Neural cell (in vitro differentiated cells): ENCODE measurements around the gene PDE6A. TPM values are rescaled to one million over a fixed set of nuclear protein-coding genes. Genes with fewer than 3 reads are reported as not detected.

Experiments
- H2AFZ ChIP-seq: fragments of 200-600, 300-800 bp; sonication (generic), shearing (Covaris generic); 2 replicates; pipeline ENCODE4 v1.6.0; 2014; ENCODE audit warnings: low read depth, mild to moderate bottlenecking, antibody characterized with exemption, low read length, moderate library complexity
- H3F3A ChIP-seq: fragments of 200-600 bp; shearing (Covaris generic); 2 replicates; pipeline ENCODE4 v1.6.1; 2016; ENCODE audit warnings: mild to moderate bottlenecking, moderate library complexity, mixed read lengths, antibody characterized with exemption, low read length; ENCODE audit not compliant: insufficient read depth, poor library complexity, severe bottlenecking
- H3K27ac ChIP-seq: fragments of 200-600, 300-800 bp; sonication (generic), shearing (Covaris generic); 2 replicates; pipeline ENCODE4 v1.5.1; 2014; ENCODE audit warnings: mild to moderate bottlenecking, low read length, moderate library complexity
- H3K27me3 ChIP-seq: fragments of 300-800, 200-600 bp; sonication (generic), shearing (Covaris generic); 2 replicates; pipeline ENCODE4 v1.6.0; 2014; ENCODE audit warnings: mild to moderate bottlenecking, low read depth, low read length, moderate library complexity; ENCODE audit not compliant: insufficient read depth
- H3K36me3 ChIP-seq: fragments of 300-800, 200-600 bp; sonication (generic), shearing (Covaris generic); 2 replicates; pipeline ENCODE4 v1.5.1; 2014; ENCODE audit warnings: mild to moderate bottlenecking, antibody characterized with exemption, low read length, moderate library complexity; ENCODE audit not compliant: insufficient read depth
- H3K4me2 ChIP-seq: fragments of 300-800, 200-600 bp; sonication (generic), shearing (Covaris generic); 2 replicates; pipeline ENCODE4 v1.6.0; 2014; ENCODE audit warnings: mild to moderate bottlenecking, low read length
- H3K4me3 ChIP-seq: fragments of 300-800, 200-600 bp; sonication (generic), shearing (Covaris generic); 2 replicates; pipeline ENCODE4 v1.5.1; 2014; ENCODE audit warnings: mild to moderate bottlenecking, low read length, moderate library complexity
- H3K79me2 ChIP-seq: fragments of 200-600 bp; shearing (Covaris generic); replicated peaks from 2 replicates; pipeline ENCODE4 v1.6.0; 2014; ENCODE audit warnings: mild to moderate bottlenecking, low read length, moderate library complexity; ENCODE audit not compliant: insufficient read depth
- H3K9ac ChIP-seq: fragments of 300-800, 200-600 bp; sonication (generic), shearing (Covaris generic); 2 replicates; pipeline ENCODE4 v1.6.1; 2016; ENCODE audit warnings: mild to moderate bottlenecking, low read length, mixed read lengths
- H3K9me2 ChIP-seq: fragments of 200-600 bp; shearing (Covaris generic); 2 replicates; pipeline ENCODE4 v1.6.1; 2016; ENCODE audit warnings: mild to moderate bottlenecking, low read length, mixed read lengths; ENCODE audit not compliant: insufficient read depth
- H3K9me3 ChIP-seq: fragments of 200-600, 300-800 bp; sonication (generic), shearing (Covaris generic); 2 replicates; pipeline ENCODE4 v1.6.1; 2016; ENCODE audit warnings: mild to moderate bottlenecking, mixed run types, low read length, moderate library complexity, mixed read lengths
- H4K20me1 ChIP-seq: fragments of 200-600 bp; shearing (Covaris generic); 2 replicates; pipeline ENCODE4 v1.6.1; 2016; ENCODE audit warnings: mild to moderate bottlenecking, mixed run types; ENCODE audit not compliant: insufficient read depth
- EP300 ChIP-seq: fragments of 450-650 bp; conservative IDR thresholded peaks from 2 replicates; pipeline ENCODE4 v1.6.1; 2014; ENCODE audit warnings: antibody characterized with exemption, mild to moderate bottlenecking, moderate library complexity; ENCODE audit not compliant: poor library complexity, severe bottlenecking
- EZH2 ChIP-seq: fragments of 200-600, 300-800 bp; shearing (Covaris generic), sonication (generic); IDR thresholded peaks from 2 replicates; pipeline ENCODE4 v1.6.1; 2014; ENCODE audit warnings: antibody characterized with exemption, low read length, borderline replicate concordance, mild to moderate bottlenecking; ENCODE audit not compliant: insufficient read depth, poor library complexity, severe bottlenecking
- MXI1 ChIP-seq: fragments of 450-650 bp; conservative IDR thresholded peaks from 2 replicates; pipeline ENCODE4 v1.6.1; 2014; ENCODE audit warnings: antibody characterized with exemption, mild to moderate bottlenecking; ENCODE audit not compliant: poor library complexity, severe bottlenecking
- POLR2AphosphoS5 ChIP-seq: IDR thresholded peaks from 2 replicates; pipeline ENCODE4 v1.6.1; 2012
- RAD21 ChIP-seq: fragments of 450-650 bp; conservative IDR thresholded peaks from 2 replicates; pipeline ENCODE4 v1.6.1; 2014; ENCODE audit warnings: antibody characterized with exemption, mild to moderate bottlenecking, moderate library complexity
- SMC3 ChIP-seq: fragments of 450-650 bp; conservative IDR thresholded peaks from 2 replicates; pipeline ENCODE4 v1.6.1; 2014; ENCODE audit warnings: antibody characterized with exemption, mild to moderate bottlenecking, moderate library complexity; ENCODE audit not compliant: poor library complexity
- TAF1 ChIP-seq: IDR thresholded peaks from 2 replicates; pipeline ENCODE4 v1.6.1; 2012; ENCODE audit warnings: low read depth
- polyA plus RNA-seq: library from polyadenylated mRNA; depleted of rRNA; stranded (reverse); fragments of >200 nt; gene quantifications from 2 replicates; pipeline ENCODE4 v1.2.3, GENCODE V29; 2014
- TF ChIP-seq, protein P1 (sequence below): fragments of 450-650 bp; IDR thresholded peaks from 2 replicates; pipeline ENCODE4 v1.5.1; 2014; ENCODE audit warnings: antibody characterized with exemption, mild to moderate bottlenecking, moderate library complexity; ENCODE audit not compliant: poor library complexity, severe bottlenecking
- TF ChIP-seq, protein P2 (sequence below): IDR thresholded peaks from 2 replicates; pipeline ENCODE4 v1.6.1; 2012; ENCODE audit warnings: borderline replicate concordance

Gene PDE6A
- polyA plus RNA-seq, 1 donor from 2014 or later: not detected

DNA sequence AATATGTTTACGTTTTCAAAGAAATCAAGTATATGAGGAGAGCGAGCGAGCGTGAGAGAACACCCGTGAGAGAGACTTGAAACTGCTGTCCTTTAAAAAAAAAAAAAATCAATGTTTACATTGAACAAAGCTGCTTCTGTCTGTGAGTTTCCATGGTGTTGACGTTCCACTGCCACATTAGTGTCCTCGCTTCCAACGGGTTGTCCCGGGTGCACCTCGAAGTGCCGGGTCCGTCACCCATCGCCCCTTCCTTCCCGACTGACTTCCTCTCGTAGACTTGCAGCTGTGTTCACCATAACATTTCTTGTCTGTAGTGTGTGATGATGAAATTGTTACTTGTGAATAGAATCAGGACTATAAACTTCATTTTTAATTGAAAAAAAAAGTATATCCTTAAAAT is 97.0 kb downstream of the PDE6A start:
- Histone ChIP-seq H3K9me3 (no peaks in the 10 kb centered on the region), H3K36me3 (no peaks in the 10 kb centered on the region), H3K4me3 (no peak overlapping the region), H3K79me2 (no peaks in the 10 kb centered on the region), H2AFZ (no peak overlapping the region), H3F3A (no peaks in the 10 kb centered on the region), H4K20me1 (no peaks in the 10 kb centered on the region), H3K9me2 (no peaks in the 10 kb centered on the region), H3K27me3 (no peaks in the 10 kb centered on the region), H3K27ac (no peak overlapping the region), H3K9ac (no peak overlapping the region), H3K4me2 (no peak overlapping the region)
- TF ChIP-seq EP300: no peak
- TF ChIP-seq EZH2: no peak
- TF ChIP-seq, protein P1, sequence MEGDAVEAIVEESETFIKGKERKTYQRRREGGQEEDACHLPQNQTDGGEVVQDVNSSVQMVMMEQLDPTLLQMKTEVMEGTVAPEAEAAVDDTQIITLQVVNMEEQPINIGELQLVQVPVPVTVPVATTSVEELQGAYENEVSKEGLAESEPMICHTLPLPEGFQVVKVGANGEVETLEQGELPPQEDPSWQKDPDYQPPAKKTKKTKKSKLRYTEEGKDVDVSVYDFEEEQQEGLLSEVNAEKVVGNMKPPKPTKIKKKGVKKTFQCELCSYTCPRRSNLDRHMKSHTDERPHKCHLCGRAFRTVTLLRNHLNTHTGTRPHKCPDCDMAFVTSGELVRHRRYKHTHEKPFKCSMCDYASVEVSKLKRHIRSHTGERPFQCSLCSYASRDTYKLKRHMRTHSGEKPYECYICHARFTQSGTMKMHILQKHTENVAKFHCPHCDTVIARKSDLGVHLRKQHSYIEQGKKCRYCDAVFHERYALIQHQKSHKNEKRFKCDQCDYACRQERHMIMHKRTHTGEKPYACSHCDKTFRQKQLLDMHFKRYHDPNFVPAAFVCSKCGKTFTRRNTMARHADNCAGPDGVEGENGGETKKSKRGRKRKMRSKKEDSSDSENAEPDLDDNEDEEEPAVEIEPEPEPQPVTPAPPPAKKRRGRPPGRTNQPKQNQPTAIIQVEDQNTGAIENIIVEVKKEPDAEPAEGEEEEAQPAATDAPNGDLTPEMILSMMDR: no peak
- TF ChIP-seq MXI1: no peak

DNA sequence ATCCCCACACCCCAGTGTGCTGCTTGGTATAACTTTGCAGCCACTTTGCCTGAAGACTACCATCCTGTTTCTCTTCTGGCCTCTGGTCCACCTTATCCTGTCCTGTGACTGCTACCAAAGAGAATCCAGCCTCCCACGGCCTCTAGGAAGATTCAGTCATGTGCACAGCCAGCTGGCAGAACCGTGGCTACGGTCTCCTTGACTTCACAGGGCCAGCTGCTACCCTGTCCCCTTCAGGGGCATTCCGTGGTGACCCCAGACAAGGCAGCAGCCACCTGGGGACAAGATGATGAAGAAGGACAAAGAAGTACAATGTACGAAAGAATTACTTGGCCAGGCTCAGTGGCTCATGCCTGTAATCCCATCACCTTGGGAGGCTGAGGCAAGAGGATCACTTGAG is 98.6 kb downstream of the PDE6A start:
- Histone ChIP-seq H3K9ac (no peak overlapping the region), H3K27ac (no peak overlapping the region), H3F3A (no peaks in the 10 kb centered on the region), H3K9me3 (no peaks in the 10 kb centered on the region), H3K79me2 (no peaks in the 10 kb centered on the region), H3K9me2 (no peaks in the 10 kb centered on the region), H4K20me1 (no peaks in the 10 kb centered on the region), H3K4me2 (no peak overlapping the region), H2AFZ (no peak overlapping the region), H3K36me3 (no peaks in the 10 kb centered on the region), H3K4me3 (no peak overlapping the region), H3K27me3 (no peaks in the 10 kb centered on the region)
- TF ChIP-seq MXI1 (no peak), TAF1 (no peak), RAD21 (no peak), POLR2AphosphoS5 (no peak), SMC3 (no peak)
- TF ChIP-seq, protein P2, sequence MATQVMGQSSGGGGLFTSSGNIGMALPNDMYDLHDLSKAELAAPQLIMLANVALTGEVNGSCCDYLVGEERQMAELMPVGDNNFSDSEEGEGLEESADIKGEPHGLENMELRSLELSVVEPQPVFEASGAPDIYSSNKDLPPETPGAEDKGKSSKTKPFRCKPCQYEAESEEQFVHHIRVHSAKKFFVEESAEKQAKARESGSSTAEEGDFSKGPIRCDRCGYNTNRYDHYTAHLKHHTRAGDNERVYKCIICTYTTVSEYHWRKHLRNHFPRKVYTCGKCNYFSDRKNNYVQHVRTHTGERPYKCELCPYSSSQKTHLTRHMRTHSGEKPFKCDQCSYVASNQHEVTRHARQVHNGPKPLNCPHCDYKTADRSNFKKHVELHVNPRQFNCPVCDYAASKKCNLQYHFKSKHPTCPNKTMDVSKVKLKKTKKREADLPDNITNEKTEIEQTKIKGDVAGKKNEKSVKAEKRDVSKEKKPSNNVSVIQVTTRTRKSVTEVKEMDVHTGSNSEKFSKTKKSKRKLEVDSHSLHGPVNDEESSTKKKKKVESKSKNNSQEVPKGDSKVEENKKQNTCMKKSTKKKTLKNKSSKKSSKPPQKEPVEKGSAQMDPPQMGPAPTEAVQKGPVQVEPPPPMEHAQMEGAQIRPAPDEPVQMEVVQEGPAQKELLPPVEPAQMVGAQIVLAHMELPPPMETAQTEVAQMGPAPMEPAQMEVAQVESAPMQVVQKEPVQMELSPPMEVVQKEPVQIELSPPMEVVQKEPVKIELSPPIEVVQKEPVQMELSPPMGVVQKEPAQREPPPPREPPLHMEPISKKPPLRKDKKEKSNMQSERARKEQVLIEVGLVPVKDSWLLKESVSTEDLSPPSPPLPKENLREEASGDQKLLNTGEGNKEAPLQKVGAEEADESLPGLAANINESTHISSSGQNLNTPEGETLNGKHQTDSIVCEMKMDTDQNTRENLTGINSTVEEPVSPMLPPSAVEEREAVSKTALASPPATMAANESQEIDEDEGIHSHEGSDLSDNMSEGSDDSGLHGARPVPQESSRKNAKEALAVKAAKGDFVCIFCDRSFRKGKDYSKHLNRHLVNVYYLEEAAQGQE: no peak

DNA sequence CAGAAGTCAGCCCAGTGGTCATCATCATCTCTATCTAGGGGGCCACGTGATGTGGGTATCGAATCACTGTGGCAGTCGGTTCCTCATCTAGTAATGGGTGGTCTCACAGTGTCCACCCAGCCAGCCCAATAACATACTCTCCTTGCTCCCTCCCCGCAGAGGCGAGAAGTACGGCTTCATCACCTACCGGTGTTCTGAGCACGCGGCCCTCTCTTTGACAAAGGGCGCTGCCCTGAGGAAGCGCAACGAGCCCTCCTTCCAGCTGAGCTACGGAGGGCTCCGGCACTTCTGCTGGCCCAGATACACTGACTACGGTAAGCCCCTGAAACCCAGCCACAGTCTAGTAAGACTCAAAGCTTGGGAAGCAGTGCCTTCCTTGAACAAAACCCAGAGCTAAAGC is 99.0 kb downstream of the PDE6A start:
- Histone ChIP-seq H4K20me1 (no peaks in the 10 kb centered on the region), H2AFZ (no peak overlapping the region), H3K4me2 (no peak overlapping the region), H3K9me2 (no peaks in the 10 kb centered on the region), H3F3A (no peaks in the 10 kb centered on the region), H3K36me3 (no peaks in the 10 kb centered on the region), H3K9ac (no peak overlapping the region), H3K27ac (no peak overlapping the region), H3K9me3 (no peaks in the 10 kb centered on the region), H3K27me3 (no peaks in the 10 kb centered on the region), H3K4me3 (no peak overlapping the region), H3K79me2 (no peaks in the 10 kb centered on the region)
- no peak for TF ChIP-seq EZH2
- TF ChIP-seq TAF1: no peak
- no peak for TF ChIP-seq POLR2AphosphoS5
- TF ChIP-seq, protein P2: no peak
- TF ChIP-seq SMC3: no peak
